GM21723 (cell line): ENCODE measurements around the gene NAPG.
"Not testable (repeated sequence)": the region's sequence is repeated elsewhere in the genome, so short reads cannot be mapped to it uniquely, and the experiment has no call there.

Experiments used
- ATAC-seq: cut with Tn5 transposase; IDR thresholded peaks from one replicate; pipeline ENCODE4 v1.9.1; 2021; ENCODE audit warnings: mild to moderate bottlenecking, moderate library complexity; ENCODE audit not compliant: unreplicated experiment

NAPG gene

DNA sequence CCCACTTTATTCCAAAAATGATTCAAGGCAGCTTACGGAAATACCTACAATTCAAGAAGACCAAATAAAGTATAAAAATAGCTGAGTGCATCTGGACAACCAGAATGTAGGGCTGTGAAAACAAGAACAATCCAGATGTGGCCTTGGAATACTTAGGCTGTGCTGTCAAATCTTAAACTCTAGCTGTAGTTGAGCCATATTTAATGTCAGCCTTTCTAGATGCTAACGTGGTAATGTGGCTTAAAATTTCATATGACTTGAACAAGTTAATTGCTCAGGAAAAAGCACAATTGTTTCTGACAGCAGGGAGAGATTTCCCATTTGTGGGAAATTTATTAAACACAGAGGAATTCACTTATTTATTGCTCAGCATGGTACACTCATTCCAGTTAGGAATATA lies 14.6 kb upstream of the NAPG start:
- no peak for ATAC-seq

DNA sequence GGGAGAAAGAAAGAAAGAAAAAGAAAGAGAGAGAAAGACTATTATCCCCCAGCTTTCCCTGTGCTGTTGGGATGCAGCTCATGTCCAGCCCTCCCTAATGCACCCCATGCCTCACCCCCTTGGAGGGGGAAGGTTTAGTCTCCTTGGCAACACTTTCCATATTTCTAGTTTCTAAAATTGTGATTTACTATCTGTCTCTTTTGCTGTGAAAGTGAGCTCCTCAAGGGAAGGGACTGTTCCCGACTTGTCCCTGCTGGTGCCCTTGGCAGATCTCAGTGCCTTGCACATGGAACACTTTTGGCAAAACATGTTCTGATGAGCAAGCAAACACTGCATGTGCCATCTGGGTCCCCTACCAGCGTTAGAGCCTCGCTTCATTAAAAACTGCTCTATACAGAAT lies 11.7 kb upstream of the NAPG start:
- ATAC-seq, result no peak

DNA sequence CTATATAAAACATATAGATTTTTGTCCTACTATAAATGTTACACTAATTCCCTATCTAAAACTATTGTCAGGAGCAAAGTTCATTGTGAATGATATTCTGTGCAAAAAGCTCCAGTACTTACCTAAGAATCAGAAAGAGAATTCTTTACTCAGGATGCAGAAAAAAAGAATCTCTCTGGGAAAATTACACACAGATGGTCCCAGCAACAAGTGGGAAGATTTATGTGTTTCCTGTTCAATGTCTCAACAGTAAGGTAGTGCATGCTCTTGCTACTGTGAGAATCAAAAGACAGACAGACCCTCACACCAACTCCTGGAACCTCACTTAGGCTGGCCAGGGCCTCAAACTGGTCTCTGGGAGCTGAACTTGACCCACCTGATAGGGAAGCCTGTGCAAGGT lies 11.2 kb upstream of the NAPG start:
- ATAC-seq, result no peak

DNA sequence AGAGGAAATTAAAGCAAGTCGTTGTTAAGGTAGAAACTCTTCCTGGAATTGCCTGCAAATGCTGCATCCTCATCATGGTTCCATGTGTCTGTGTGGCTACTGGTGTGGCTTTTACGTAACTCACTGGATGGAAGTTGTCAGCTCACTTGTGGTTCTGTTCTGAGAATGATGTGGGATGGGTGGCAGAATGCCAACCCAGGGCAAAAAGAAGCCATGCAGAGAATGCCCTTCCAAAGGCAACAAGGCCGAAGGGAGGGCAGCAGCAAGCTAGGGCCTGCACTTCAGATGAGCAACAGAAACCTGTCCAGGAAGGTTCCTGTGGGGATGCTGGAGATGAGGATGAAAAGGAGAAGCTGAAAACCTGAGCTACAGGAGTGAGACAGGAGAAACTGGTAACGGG lies 10.4 kb upstream of the NAPG start:
- no peak for ATAC-seq

DNA sequence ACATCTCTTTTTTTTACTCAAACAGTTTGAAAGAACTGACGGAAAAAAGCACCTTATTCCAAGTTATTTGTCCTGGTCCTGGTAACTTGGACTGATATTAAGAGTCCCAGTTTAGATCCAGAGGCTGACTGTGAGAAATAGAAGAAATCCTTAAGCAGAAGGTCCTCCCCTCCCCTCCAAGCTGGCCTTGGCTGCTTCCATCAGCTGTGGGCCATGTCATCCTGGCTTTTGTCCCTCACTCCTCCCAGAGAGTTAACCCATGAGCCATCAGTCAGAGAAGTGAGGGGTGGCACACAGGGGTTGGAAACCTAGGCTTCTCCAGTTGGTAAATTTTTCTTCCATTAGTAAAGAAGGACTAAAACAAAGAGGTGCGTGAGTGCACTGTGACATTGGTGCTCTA lies 9.7 kb upstream of the NAPG start:
- ATAC-seq, result no peak

DNA sequence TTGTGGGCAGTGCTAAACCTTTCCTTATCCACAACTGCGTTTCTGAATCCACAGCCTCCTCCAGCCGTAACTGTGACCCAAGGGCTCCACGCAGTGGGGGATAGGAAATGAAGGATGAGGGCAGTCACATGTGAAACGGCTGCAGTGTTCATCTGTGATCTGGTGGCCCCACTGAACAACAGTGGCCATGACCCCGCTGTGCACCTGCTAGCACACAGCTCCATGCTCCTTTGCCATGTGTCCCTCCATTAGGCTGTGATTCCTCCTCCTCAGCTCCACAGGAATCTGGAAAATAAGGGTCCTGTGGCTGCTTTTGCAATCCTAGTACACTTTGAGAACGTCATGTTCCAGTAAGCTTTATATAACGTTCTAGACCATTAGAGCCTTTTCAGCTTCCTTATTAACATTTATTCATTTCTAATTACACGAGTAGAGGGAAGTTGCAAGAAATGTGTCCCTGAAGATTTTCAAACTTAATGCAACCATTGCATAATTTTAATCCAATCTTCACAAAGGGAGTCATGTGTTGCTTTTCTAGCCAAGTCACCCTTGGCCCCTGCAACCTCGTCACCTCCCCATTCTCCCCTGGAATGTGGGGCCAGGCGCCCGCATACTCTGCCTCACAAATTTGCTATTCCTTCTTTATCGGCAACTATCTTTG lies 7.1 kb upstream of the NAPG start:
- no peak for ATAC-seq

DNA sequence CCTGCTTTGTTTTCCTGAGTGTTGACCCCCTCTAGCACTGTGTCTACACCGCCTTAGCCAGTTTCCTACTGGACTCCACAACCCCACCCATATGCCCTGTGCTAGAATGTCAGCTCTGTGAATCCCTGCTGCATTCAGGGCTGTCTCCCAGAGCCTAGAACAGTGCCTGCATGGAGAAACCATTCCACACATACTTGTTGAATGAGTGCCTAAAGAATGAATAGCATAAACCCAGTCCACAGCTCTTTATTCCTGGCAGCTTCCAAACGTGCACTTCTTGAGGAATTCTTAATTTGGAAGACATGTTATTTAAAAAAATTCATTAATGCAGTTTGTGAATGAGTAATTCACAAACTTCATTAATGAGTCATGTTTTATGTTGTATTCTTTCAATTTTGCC lies 6.5 kb upstream of the NAPG start:
- ATAC-seq, result no peak

DNA sequence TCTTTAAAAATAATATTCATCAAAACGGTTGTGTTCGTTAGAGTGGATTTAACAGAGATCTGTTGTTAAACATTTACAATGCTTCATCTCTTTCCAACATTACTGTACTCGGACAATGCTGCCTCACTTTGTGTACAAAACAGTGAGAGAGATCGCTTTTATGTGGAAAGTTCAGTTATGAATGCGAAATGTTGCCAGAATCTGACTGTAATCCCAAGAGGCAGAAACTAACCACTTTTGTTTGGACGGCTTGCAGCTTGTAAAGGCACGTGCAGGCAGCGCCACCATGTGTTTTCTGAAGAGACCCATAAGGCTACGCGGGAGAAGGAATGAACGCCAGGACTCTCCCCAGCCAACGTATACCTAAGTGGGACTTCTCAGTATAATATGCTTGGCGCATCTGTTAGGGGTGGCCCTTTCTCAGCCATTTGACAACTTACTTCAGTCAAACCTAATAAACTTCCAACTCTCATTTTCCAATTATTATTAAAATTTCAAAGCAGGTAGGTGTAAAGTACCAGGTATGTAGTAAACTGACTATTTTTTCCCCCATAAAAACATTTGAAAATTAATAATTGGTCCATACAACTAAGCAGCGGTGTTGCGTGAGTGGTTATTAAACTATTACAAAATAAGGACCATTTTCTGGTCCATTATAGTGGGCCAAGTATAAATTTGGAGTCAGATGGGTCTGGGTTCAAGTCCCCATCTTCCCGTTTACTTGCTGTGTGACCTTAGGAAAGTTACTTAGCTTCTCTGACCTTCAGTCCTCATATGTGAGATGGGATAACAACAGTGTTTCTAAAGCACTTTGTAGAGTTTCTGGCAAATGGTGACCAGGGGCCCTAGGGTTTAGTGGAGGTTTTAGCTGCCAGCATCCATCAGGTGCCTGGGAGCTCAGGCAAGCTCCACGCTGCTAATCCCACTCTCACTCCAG lies 5.6 kb upstream of the NAPG start:
- peak; percentile 69 for ATAC-seq

DNA sequence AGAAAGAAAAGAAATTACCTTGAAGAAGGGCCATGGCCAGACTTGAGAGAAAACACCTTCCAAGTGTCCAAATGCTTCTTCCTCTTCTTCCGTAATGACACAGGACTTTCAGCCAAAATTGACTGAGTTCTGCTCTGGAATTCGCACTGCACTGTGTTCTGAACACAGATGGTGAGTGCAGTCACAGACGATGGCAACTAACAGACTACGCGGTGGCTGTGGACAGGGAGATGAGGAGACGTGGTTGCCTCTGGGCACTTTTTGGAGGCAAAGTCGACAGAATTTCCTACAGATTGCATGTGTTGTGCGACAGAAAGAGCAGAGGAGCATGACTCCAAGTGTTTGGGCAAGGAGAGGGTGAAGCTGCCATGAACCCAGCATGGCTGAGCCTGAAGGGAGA lies 4.3 kb upstream of the NAPG start:
- no peak for ATAC-seq

DNA sequence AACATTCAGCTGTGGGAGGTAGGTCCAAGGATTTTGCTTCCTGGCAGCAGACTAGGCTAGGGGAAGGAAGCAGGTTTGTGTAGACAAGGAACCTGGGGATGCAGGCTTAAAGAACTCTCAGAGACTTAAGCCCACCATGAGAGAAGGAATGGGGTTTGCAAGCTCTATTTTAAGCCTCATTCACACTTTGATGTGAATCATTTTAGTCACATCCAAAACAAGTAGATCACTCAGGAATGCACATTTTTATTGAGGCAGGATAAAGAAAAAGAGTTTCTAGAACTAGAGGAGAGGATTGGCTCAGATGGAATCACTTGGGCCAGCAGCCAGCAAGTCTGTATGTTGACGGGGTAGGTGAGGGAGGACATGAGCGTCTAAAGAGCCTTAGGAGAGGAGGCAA lies 3.3 kb upstream of the NAPG start:
- ATAC-seq, result no peak

DNA sequence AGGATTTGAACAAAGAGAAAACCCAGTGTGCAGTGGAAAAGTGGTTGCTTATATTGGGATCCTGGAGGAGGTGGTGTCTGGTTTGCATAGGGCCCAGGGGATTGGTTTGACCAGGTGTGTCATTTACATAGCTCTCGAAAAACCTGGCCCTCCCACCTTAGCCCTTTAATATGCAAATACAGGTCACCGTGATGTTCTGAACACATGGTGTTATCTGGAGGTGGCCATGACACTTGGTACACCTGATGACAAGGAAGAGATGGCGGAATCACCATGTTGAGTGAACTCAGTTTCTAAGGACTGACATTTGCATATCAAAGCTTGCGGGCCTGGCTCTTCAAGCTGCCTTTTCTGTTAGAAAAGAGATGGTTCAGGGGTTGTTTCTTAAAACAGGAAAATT lies 2.3 kb upstream of the NAPG start:
- ATAC-seq, result no peak

DNA sequence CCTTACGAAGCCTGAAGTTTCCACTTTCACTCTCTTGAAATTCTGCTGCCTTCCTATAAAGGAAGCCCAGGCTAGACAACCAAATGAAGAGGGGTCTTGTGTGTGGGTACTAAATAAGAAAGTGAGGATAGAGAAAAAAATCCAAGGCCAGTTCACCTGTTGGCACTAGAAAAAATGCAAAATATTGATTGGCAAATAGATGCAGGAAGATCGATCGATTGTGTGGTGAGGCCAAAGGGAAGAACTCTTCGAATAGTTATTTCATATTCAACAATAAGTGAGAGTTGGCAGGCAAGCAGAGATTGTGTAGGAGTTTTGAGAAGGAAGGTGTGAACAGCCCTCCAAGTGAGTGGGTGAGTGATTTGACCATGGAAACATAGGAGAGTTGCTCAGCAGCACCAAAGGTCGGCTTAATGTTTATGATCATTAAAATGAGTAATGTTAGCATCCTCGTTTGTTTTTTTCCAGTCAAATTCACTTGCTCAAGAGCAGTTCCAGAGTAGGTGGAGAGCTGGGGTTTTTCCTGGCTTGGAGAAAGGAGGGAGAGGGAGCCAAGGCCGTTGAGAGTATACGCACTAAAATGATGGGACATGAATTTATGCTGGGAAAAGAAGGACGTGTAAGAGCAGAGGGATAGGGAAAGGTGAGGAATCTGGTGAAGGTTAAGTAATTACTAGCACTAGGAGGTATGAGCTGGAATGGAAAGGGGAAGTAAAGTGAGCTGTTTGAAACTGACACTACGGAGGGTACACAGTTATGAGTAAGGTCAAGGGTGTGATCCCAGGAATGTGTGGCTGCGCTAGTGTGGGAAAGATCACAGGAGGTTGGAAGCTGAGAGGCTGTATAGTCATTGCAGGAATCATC lies 1.1 kb upstream of the NAPG start:
- no peak for ATAC-seq

DNA sequence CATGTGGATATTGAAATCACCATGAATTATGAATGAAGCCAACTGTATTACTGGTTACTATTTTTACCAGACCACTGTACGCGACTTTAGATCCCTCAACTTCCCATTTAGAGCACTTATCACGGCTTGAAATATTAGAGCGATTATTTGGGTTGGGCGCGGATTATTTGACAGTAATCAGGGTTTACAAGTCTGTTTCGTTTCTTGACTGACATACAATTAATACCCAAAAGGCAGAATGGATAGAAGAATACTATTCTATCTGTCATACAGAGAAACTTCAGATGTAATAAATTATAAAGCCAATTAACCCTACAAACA lies 496 bp upstream of the NAPG start:
- ATAC-seq, result no peak

DNA sequence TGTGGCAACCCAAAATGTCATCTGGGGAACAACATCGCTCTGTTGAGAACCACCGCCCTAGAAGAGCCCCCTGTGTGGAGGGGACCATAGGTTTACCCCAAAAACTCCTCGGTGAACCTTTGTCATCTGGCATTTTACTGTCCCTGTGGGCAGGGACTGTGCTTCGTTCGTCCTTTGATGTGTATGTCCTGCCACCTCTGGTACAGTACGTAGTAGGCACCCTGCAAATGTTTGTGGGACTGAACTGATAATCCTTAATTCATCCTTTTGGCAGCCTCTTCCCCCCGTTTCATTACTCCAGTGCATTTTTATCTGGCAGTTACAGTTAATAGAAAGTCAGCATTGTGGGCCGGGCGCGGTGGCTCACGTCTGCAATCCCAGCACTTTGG lies 728 bp downstream of the NAPG start:
- peak; percentile 19 for ATAC-seq

DNA sequence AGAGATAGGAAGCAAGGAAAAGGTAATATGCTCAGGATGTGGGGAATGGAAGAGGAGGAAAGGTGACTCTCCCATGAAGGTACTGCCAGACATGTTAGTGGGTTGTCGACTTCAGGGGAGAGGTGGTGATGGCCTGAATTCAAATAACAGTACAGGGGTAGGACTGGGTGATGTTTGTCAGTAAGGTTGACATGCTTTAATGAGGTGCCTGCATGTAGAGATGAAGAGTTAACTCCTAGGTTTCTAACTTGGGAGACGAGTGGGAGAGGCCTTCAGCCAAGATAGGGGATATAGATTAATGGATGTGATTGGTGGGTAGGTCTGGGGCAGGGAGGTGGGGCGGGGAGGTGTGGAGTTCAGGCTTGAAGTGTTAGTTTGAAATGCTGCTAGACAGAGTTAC lies 2.6 kb downstream of the NAPG start:
- ATAC-seq, result no peak

DNA sequence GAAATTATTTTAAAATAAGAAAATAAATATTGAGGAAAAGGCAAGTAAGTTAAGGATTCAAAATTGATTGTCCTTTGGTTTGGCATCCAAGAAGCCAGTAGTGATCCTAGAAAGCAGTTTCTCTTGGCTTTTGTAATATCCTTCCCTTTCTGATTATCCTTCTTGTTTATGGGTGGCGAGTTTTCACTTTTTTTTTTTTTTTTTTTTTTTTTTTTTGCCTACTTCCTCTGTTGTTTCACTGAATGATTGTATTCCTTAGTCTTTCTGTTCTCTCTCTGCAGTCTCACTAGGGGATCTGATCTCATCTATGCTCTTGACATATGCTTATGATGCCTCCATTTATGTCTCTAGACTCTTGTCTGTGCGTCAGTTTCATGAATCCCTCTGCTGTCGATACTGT lies 4.2 kb downstream of the NAPG start:
- ATAC-seq, result no peak

DNA sequence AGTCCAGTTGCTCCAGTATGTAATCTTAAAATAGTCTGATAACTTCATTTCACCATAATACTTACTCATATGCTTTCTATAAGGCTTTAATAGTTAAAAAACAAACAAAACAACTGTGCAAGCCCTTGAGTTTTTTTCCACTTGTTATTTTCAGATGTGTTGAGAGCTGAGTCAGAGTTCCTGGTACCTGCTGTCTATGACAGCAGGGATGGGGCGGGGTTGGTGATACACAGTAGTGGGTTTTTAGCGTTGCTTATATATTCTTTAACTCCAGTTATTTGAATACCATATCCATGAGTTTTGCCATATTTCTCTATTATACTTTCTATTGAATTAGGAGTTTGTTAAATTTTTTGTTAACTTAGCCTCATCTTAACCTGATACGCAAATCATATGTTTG lies 5.0 kb downstream of the NAPG start:
- no peak for ATAC-seq

DNA sequence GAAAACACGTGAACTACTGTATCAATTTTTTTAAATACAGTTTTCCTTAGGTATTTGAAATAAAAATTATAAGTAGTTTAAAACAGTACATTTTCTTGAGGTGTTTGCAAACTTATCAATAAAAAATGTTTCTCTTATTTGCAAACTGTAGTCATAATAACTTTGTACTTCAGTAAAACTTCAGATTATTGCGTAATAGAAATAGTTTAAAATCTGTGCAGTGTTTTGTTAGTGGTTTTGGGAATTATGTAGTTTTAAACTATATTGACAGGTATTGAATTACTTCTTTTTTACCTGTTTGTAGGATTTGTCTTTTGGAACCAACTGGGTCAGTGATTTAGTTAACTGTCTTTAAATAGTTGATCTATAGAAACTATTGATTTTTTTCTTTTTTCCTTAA lies 7.3 kb downstream of the NAPG start:
- no peak for ATAC-seq

DNA sequence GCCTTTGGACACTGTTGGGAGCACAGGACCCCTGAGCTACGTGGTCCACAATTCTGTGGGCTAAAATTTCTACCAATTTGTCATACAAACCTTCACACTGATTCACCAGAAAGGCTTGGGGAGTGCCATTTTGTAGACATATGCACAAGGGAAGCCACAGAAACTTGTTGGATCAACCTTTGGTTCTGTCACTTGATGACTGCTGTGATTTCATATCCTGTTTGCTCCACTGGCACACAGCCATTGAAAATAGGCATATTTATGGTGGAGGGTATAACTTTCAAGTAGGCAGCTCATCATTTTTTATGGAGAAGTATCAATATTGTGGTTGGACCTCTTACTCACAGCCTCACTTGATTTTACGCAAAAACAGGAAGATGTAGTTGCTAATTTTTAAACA lies 10.5 kb downstream of the NAPG start:
- ATAC-seq, result no peak

DNA sequence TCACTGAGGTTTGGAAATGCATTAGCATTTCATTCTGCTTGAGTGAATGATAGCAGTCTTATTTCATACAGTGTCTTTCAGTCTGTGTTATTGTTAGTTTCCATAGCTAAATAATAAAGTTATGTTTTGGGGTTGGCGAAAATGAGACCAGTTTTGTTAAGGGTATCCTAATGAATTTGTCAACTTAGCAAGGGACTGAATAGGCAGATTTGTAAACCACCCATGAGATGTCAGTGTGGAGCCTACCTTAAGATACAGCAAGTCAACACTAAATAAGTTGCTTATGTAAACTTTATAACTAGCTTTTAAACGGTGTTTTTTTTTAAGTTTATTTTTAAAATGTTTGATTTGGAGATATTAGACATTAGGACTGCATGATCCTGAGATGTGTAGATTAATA lies 11.9 kb downstream of the NAPG start:
- ATAC-seq, result no peak

DNA sequence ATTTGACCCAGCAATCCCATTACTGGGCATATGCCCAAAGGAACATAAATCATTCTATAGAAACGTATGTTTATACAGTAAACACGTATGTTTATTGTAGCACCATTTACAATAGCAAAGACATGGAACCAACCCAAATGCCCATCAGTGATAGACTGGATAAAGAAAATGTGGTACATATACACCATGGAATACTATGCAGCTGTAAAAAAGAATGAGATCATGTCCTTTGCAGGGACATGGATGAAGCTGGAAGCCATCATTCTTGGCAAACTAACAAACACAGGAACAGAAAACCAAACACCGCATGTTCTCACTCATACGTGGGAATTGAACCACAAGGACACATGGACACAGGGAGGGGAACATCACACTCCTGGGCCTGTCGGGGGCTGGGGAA lies 13.3 kb downstream of the NAPG start:
- not testable (repeated sequence) for ATAC-seq

DNA sequence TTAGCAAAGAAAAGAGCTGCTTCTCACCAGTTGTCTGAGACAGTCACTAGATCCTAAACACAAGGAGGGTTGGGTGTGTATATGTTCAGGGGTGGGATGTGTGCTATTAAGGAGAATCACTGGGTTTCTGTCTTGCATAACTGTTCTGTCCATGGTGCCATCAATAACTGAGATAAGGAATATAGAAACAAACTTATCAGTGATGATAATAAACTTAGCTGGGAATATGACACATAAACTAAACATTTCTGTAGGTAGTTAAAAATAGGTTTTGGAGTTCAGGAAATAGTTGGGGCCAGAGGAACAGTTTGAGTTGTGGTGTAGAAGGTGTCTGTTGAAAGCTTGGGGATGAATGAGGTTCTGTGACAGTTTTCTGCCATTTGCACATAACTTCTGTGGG lies 17.4 kb downstream of the NAPG start:
- no peak for ATAC-seq
